GM18502 (cell line): ENCODE data around the gene TPGS1.

Experiments
- ATAC-seq: cut with Tn5 transposase; IDR thresholded peaks from one replicate; pipeline ENCODE4 v1.9.1; 2021; ENCODE audit warnings: mild to moderate bottlenecking; ENCODE audit not compliant: unreplicated experiment, poor library complexity

The TPGS1 gene

DNA sequence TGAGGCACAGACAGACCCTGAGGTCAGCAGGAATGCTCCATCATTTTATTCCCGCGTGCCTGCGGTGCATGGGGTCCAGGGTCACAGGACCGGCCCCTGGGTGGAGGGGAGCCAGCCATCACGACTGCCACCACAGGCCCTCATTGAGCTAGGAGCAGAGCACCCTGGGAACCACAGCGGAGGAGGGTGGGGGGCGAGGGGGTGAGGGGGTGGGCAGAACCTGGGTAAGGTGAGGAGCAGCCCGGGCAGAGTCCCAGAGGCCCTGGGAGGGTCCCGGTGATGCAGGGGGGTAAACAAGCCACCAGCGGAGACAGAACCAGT is 12.3 kb upstream of the TPGS1 start:
- ATAC-seq = no peak

DNA sequence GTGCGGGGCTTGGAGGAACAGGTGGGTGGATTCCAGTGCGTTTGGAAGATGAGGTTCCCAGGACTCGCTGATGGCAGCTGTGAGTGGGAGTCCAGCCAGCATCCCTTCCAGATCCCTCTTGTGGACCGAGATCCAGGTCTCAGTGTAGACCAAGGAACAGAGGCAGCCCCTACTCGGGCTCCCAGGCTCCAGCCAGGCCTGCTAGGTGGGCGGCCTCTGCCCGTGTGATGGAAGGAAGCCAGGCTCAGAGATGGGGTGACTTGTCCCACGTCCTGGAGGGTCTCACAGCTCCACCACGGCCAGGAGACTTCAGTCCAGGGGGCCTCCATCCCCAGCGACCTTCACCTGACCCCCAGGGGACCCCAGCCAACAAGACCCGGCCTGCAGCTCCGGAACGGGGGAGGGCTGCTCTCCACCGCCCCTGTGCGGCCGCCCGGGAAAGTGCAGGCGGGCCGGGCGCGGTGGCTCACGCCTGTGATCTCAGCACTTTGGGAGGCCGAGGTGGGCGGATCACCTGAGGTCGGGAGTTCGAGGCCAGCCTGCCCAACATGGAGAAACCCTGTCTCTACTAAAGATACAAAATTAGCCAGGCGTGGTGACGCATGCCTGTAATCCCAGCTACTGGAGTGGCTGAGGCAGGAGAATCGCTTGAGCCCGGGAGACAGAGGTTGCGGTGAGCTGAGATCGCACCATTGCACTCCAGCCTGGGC is 11.7 kb upstream of the TPGS1 start:
- ATAC-seq = no peak

DNA sequence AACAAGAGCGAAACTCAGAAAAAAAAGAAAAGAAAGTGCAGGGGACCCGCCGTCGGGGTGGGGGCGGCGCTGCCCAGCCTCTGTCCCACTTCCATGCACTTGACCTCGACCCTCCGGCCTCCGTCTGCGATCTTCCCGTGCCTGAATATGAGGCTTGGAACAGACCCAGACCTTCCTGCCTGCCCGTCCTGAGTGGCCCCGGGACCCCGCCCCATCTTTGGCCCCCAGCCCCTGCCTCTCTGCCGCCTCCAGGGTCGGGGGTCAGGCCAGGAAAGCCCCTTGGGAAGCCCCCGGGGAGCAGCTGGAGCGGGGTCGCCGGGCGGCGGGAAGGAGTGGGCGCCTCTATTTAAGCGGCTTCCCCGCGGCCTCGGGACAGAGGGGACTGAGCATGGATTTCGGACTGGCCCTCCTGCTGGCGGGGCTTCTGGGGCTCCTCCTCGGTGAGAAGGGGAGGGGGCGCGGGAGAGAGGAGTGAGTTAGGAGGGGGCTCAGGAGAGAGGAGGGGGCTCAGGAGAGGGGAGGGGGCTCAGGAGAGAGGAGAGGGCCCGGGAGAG is 11.1 kb upstream of the TPGS1 start, which contains the start of gene MADCAM1:
Gene MADCAM1, plus strand, starts transcription at position 375 of the 554 bp plus-strand sequence. Its CDS starts 14 bp downstream, at position 389.
- no peak for ATAC-seq

DNA sequence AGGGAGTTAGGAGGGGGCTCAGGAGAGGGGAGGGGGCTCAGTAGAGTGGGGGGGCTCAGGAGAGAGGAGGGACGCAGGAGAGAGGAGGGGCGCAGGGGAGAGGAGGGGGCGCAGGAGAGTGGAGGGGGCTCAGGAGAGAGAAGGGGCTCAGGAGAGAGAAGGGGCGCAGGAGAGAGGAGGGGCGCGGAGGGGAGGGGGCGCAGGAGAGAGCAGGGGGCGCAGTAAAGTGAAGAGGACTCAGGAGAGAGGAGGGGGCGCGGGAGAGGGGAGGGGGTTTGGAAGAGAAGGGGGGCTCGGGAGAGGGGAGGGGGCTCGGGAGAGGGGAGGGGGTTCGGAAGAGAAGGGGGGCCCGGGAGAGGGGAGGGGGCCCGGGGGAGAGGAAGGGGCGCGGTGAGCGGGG is 10.3 kb upstream of the TPGS1 start:
- ATAC-seq = no peak

DNA sequence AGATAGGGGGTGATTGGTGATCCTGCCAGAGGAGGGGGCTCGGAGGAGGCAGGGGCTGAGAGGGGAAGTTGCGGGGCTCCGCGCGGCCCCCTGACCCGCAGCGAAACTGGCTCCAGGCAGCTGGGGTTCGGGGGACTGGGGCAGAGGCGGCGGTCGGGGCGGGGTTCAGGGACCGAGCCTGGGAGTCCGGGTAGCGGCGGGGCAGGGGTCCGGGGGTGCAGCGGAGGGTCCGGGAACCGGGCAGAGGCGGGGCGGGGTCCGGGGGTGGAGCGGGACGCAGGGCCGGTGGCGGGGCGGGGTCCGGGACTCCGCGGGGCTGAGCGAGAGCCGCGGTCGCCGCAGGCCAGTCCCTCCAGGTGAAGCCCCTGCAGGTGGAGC is 9.8 kb upstream of the TPGS1 start:
- ATAC-seq = no peak

DNA sequence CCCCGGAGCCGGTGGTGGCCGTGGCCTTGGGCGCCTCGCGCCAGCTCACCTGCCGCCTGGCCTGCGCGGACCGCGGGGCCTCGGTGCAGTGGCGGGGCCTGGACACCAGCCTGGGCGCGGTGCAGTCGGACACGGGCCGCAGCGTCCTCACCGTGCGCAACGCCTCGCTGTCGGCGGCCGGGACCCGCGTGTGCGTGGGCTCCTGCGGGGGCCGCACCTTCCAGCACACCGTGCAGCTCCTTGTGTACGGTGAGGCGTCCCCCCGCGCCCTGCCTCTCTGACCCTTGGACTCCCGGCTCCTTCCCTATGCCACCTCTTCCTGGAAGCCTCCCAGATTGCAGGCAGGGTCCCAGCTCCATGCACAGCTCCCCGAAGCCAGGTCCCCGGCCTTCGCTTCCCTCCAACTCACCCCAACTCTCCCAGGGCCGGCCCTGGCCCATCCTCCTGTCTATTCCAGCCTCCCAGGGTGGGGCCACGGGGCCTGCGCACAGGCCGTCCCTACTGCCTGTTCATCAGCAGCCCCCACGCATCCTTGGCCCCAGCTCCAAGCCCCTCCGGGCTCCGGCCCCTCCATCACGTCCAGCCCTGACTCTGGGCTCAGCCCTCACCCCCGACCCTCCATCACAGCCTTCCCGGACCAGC is 9.3 kb upstream of the TPGS1 start:
- ATAC-seq = no peak

DNA sequence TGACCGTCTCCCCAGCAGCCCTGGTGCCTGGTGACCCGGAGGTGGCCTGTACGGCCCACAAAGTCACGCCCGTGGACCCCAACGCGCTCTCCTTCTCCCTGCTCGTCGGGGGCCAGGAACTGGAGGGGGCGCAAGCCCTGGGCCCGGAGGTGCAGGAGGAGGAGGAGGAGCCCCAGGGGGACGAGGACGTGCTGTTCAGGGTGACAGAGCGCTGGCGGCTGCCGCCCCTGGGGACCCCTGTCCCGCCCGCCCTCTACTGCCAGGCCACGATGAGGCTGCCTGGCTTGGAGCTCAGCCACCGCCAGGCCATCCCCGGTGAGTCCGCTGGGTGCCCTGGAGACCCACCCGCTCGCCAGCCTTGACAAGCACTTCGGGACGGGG is 8.8 kb upstream of the TPGS1 start:
- no peak for ATAC-seq

DNA sequence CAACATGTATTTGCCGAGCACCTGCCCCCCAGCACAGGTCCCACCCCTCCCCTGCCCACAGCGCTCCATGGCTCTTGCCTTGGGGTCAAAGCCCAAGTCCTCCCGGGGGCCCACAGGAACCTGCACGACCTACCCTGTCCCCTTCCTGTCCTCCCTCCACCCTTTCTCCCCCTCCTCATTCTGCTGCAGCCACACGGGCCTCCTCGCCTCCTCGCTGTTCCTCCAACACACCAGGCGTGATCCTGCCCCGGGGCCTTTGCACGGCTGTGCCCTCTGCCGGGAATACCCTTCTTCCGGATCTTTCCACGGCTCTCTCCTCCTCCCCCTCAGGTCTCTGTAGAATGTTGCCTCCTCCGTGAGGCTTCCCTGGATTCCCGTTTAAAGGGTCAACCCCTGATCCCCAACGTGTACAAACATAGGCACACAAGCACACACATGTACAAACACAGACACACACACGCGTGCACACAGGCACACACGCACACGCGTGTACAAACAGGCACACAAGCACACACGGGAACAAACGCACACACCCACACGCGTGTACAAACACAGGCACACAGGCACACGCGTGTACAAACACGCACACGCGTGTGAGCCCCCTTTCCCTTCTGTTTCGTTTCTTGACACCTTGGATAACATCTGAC is 8.2 kb upstream of the TPGS1 start:
- no peak for ATAC-seq

DNA sequence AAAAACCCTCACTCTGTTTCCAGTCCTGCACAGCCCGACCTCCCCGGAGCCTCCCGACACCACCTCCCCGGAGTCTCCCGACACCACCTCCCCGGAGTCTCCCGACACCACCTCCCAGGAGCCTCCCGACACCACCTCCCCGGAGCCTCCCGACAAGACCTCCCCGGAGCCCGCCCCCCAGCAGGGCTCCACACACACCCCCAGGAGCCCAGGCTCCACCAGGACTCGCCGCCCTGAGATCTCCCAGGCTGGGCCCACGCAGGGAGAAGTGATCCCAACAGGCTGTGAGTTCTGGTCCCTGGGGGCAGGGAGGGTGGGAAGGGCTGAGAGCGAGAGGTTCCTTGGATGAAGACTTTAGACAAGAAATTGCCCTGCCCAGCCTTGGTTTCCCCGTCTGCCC is 5.7 kb upstream of the TPGS1 start:
- ATAC-seq = no peak

DNA sequence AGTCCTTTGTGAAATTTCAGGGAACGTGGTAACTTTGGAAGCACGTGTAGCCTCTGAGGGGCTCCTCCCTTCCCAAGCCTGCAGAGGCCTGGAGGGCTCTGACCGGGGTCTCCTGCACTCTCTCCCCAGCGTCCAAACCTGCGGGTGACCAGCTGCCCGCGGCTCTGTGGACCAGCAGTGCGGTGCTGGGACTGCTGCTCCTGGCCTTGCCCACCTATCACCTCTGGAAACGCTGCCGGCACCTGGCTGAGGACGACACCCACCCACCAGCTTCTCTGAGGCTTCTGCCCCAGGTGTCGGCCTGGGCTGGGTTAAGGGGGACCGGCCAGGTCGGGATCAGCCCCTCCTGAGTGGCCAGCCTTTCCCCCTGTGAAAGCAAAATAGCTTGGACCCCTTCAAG is 2.7 kb upstream of the TPGS1 start:
- no peak for ATAC-seq

DNA sequence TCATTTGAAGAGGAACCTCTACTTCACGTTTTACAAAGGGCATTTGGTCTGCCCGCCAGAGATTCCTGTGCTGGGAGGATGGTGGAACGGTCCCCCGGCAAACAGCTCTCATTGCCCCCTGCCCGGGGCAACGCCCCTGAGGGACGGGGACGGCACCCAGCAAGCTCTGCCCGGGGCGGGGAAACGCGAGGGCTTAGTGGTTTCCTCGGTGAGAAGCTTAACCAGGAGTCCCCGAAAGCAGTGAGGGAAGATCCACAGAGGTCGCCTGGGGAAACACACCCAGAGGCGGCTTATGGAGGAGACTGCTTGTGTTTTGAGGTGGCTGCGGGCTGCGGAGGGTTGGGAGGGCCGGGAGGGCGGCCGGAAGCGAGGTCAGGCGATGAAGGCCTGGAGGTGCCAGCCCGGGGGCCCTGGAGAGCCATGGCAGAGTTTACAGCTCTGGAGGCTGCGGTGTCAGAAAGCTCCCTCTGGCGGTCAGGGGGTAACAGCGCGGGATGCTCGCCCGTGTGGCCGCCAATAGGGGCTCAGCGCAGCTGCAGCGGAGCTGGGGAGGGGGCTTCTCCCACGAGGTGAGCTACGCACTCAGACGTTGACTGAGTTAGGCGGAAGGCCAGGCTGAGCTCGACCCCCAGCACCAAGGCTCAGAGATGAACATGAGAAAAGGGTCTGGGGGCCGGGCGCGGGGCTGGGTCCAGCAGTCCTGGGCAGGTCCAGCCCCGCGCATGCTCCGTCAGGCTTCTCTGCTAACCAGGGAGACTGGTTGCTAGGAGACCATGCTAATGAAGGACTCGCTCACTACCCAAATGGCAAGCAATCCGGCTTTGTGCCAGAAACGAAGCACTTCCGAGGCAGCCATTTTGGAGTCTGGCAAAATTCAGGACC is 652 bp upstream of the TPGS1 start:
- ATAC-seq = peak; percentile 67

DNA sequence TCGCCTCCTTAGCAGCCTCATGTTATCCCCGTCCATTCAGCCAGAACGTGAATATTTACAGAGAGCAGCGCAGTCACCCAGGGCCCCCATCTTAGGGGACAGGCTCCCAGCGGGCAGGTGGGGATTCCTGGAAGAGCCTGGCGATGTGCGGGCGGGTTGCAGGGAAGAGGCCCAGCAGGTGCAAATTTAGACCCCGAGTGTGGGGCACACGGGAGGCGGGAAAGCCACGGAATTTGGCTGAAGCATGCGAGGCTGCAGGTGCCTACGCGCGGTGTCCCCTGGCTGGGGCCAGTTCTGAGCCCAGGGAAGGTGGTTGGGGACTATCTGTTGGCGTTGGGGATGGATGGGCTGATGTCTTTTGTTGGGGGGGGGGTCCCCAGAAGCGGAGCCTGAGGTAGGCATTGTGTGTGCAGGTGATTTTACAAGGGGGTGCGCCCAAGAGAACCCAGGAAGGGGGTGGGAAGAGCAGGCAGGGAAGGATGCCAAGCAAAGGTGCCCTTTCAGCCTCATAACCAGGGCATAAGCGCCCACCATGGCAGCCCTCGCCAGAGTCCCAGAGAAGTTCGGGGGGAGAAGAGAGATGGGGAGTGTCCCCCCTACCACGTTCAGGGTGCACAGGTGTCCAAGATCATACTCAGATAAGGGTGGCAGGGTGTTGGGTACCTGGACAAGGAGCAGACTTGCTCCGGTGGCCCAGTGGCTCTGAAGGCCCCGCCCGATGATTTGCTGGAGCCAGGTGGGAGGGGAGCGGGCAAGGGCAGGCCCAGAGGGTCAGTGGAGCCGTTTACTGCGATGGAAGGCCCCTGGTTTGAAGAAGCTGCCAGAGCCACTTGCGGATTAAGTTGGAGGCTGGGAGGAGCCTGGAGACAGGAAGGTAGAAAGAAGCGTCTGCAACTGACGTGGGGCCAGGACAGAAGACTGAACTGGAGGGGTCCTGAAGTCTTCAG is 1.2 kb downstream of the TPGS1 start:
- no peak for ATAC-seq

DNA sequence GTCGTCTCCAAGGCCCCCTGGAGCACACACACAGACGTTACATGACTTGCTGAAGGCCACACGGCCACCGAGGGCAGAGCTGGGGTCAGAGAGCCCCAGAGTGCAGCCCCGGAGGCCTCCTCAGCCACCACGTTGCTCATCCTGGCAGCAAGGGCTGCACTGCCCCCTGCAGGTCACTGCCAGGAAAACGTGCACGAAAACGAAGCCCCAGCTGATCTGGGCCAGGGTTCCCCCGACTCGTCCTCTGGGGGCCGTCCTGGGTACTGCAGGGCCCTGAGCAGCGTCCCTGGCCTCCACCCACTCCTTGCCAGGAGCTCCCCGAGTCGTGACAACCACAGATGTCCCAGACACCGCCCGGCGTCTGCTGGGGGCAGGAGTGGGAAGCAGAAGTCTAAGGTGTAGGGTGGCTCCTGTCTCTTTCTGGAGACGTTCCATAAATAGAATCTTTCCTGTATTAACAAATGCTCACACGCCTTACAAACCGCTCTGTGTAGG is 3.4 kb downstream of the TPGS1 start:
- peak; percentile 39 for ATAC-seq

DNA sequence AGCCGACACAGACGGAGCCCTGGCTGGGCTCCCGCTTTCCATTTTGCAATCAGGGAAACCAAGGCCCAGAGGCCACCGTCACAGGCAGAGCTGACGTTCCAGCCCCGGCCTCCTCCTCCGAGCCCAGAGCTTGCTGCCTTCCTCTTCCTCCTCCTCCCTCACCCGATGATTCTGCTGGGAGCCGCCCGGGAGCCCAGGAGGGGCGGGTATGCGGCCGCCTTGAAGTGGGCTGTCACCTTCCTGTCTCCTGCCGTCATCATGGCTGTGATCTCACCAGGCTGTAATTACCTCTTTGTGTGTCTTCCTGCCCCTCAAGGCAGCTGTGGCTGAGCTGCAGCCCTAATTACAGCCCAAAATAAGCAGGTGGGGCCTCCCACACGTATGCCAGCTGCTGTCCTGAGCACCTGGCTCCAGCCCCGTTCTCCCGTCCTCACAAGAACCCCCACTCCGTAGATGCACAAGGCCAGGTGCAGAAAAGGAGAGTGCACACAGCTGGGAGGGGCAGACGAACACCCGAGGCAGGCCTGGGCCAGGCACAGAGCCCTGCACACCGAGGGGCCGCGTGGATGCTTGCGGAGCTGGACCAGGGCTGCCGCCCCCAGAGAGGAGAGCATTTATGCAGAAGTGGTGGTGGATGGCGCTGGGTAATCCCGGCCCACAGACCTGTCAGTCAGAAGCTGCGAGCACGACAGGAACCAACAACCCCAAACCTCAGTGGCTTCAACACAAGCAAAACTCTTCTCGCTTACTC is 4.0 kb downstream of the TPGS1 start:
- ATAC-seq = no peak

DNA sequence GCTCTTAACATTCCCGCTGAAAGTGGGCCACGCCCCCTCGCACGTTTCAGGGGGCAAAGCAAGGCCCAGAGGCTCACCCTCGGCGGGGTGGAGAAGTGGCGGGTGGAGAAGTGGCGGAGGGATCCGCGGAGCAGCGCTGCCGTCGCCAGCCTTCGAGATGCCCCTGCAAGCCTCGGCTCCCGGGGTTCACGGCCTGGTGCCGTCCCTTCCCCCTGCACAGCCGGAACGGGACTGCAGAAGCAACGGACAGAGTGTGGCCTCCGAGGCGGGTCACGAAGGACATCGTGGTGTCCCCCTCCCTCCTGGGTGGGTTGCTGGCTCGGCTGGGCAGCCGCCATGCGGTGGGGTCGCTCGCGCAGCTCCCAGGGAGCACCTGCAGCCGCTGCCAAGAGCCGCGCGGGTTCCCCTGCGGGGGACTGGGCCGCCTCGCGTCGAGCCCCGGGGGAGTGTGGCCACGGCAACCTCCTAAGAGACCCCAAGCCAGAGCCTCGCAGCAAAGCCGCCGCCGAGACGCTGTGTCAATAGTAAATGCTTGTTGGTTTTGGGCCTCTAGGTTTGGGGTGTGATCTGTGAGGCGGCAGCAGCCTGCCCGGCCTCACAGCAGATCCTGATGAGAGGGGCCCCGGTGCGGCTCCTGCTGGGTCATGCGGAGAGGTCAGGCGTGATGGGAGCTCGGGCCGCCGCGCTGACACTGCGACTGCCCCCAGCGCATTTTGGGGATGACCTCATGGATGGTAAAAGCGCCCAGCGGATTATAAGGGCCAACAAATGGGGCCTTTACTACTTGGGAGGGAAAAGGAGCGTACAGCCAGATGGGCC is 5.5 kb downstream of the TPGS1 start:
- ATAC-seq = no peak

DNA sequence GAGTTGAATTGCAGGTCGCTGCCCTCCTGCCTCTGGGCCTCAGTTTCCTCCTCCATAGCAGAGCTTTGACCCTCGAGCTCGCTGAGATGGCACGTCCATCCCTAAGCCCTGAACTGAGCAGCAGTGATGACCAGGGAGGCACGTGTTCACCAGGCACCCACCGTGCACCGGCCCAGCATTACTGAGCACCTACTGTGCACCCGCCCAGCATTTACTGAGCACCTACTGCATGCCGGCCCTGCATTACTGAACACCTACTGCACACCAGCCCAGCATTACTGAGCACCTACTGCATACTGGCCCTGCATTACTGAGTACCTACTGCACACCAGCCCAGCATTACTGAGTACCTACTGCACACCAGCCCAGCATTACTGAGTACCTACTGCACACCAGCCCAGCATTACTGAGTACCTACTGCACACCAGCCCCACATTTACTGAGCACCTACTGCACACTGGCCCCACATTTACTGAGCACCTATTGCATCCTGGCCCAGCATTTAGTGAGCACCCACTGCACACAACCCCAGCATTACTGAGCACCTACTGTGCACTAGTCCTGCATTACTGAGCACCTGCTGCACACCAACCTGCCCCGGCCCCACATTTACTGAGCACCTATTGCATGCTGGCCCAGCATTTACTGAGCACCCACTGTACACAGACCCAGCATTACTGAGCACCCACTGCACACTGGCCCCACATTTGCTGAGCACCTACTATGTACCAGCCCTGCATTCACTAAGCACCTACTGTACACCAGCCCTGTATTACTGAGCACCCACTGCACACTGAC is 6.3 kb downstream of the TPGS1 start:
- no peak for ATAC-seq

DNA sequence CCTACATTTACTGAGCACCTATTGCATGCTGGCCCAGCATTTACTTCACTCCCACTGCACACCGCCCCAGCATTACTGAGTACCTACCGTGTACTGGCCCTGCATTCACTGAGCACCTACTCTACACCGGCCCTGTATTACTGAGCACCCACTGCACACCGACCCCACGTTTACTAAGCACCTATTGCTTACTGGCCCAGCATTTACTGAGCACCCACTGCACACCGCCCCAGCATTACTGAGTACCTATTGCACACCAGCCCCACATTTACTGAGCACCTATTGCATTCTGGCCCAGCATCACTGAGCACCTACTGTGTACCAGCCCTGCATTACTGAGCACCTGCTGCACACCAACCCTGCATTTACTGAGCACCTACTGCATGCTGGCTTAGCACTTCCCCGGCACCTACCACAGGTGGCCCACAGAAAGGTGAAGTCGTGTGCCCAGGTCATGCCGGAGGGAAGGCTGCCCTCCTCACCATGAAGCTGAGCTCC is 6.9 kb downstream of the TPGS1 start:
- no peak for ATAC-seq
